CD4-positive, alpha-beta memory T cell (primary cell): ENCODE data around the gene SPTBN5. TPM values are rescaled to one million over a fixed set of nuclear protein-coding genes. Genes with fewer than 3 reads are reported as not detected.

Experiments
- CTCF ChIA-PET: fragments of 350-600 bp; sonication (Branson Sonifier 250); formaldehyde crosslinking; loops from one replicate; lab custom pipeline; 2021; ENCODE audit warnings: inconsistent platforms; ENCODE audit not compliant: partially characterized antibody; lab: Charles Lee
- POLR2A ChIA-PET: fragments of 350-600 bp; sonication (Branson Sonifier 250); formaldehyde crosslinking; loops from one replicate; lab custom pipeline; 2021; ENCODE audit not compliant: partially characterized antibody; lab: Charles Lee
- DNase-seq, 5 donors: peaks; one replicate each; pipeline versions ENCODE4 v3.0.0 to v3.0.0-alpha.2; 2020 to 2022; ENCODE audit warnings: mixed read lengths in 1 of 5
- H3K27ac ChIP-seq: one replicate; pipeline ENCODE4 v1.7.0; 2013; ENCODE audit warnings: low read depth, low read length
- H3K27me3 ChIP-seq: 2 replicates; pipeline ENCODE4 v1.7.0; 2013; ENCODE audit warnings: mild to moderate bottlenecking, low read length, moderate library complexity; ENCODE audit not compliant: insufficient read depth
- H3K36me3 ChIP-seq: 2 replicates; pipeline ENCODE4 v1.7.0; 2013; ENCODE audit warnings: mild to moderate bottlenecking, low read length, moderate library complexity; ENCODE audit not compliant: insufficient read depth
- H3K4me1 ChIP-seq: 2 replicates; pipeline ENCODE4 v1.7.0; 2013; ENCODE audit warnings: mild to moderate bottlenecking, low read length, moderate library complexity; ENCODE audit not compliant: insufficient read depth
- H3K4me3 ChIP-seq, 2 donors: one replicate each; pipeline ENCODE4 v1.7.0; 2013; ENCODE audit warnings: low read length in 2 of 2, mild to moderate bottlenecking in 1 of 2
- H3K9me3 ChIP-seq, 2 donors: one replicate each; pipeline ENCODE4 v1.7.0; 2013; ENCODE audit warnings: low read length in 2 of 2, control low read depth in 1 of 2; ENCODE audit not compliant: control insufficient read depth in 1 of 2
- H3K27ac Mint-ChIP-seq, 7 donors: one replicate each; pipeline ENCODE4 v1.8.0; 2020 to 2021; ENCODE audit warnings: mixed read lengths in 7 of 7, mild to moderate bottlenecking in 6 of 7, inconsistent platforms in 3 of 7, moderate library complexity in 3 of 7
- H3K27me3 Mint-ChIP-seq, 2 donors: one replicate each; pipeline ENCODE4 v1.8.0; 2020 to 2021; ENCODE audit warnings: mixed read lengths in 2 of 2
- H3K36me3 Mint-ChIP-seq, 2 donors: one replicate each; pipeline ENCODE4 v1.8.0; 2020 to 2021; ENCODE audit warnings: mixed read lengths in 2 of 2, inconsistent platforms in 1 of 2, mild to moderate bottlenecking in 1 of 2
- H3K4me1 Mint-ChIP-seq, 4 donors: one replicate each; pipeline ENCODE4 v1.8.0; 2020 to 2021; ENCODE audit warnings: mixed read lengths in 4 of 4, mild to moderate bottlenecking in 1 of 4
- H3K4me3 Mint-ChIP-seq, 8 donors: one replicate each; pipeline ENCODE4 v1.8.0; 2020 to 2021; ENCODE audit warnings: mixed read lengths in 8 of 8, mild to moderate bottlenecking in 7 of 8, moderate library complexity in 6 of 8, inconsistent platforms in 3 of 8
- H3K9me3 Mint-ChIP-seq, 8 donors: one replicate each; pipeline ENCODE4 v1.8.0; 2020 to 2021; ENCODE audit warnings: mixed read lengths in 8 of 8, mild to moderate bottlenecking in 5 of 8, inconsistent platforms in 3 of 8, moderate library complexity in 1 of 8
- intact Hi-C: fragments of 100-400 bp; cut with micrococcal nuclease; formaldehyde crosslinking; loops from one replicate; pipeline ENCODE4 v1.15.1; 2023
- polyA plus RNA-seq, 2 donors: library from polyadenylated mRNA; unstranded; fragments of 300-500 nt; fragmentation: Illumina TruSeq; gene quantifications; one replicate each; pipeline ENCODE4 v1.2.3, GENCODE V29; 2021
- total RNA-seq, 2 experiments: library from RNA; stranded (reverse); gene quantifications; one replicate each; pipeline ENCODE4 v1.2.3, GENCODE V29; 2021

The SPTBN5 gene
- total and polyA plus RNA-seq, 4 experiments from 2014 or later = 0.03 to 2.7 (median 2.4) TPM; not detected in 1

- H3K4me3 Mint-ChIP-seq = peak overlapping the region in 5 of 8 donors; percentile 15 to 36 (median 17)
These were observed 63.8 kb downstream of the SPTBN5 start for GRCh38 chr15:41829959-41830646.

GRCh38 chr15:41828807-41829141, 65.1 kb downstream of the SPTBN5 start:
- Histone ChIP-seq H3K4me1 (peaks cover 48% of the 10 kb centered on the region), H3K9me3 (no peaks in the 10 kb centered on the region), H3K27me3 (no peaks in the 10 kb centered on the region), H3K27ac (peak overlapping the region; percentile 15), H3K4me3 (peak overlapping the region; percentile 94 to 95), H3K36me3 (peaks cover 4% of the 10 kb centered on the region)
- no peak for DNase-seq
- POLR2A ChIA-PET = interaction anchor here (1.5 to 4.3 kb wide), 4 partner anchors 22 to 108 kb away, joined by 3 to 25 read pairs (median 16); partner anchors contain the start of genes MAPKBP1 and SPTBN5
- Mint-ChIP-seq H3K27me3 (no peaks in the 10 kb centered on the region), H3K36me3 (peaks cover 9 to 45% of the 10 kb centered on the region in 2 donors), H3K4me3 (peak overlapping the region; percentile 91 to 99 (median 94)), H3K9me3 (no peaks in the 10 kb centered on the region), H3K4me1 (peaks cover 34 to 59% (median 47%) of the 10 kb centered on the region in 4 donors), H3K27ac (peak overlapping the region; percentile 58 to 98 (median 95))
- intact Hi-C loops = loop anchor here (1.0 to 5.0 kb wide), 5 partner anchors 54 to 271 kb away; partner anchors contain the start of genes EHD4, MAPKBP1 and TYRO3
- CTCF ChIA-PET = interaction anchor here (1.0 to 2.6 kb wide), 3 partner anchors 54 to 76 kb away, joined by 3 to 6 read pairs (median 5); partner anchors contain the start of gene MAPKBP1

More at GRCh38 chr15:41829959-41830646, 63.8 kb downstream of the SPTBN5 start:
- no peak overlapping the region for H3K4me3 ChIP-seq
- H3K9me3 Mint-ChIP-seq = no peaks in the 10 kb centered on the region
- ChIA-PET CTCF (interaction anchor here (0.5 to 1.7 kb wide), 3 partner anchors 18 to 75 kb away, joined by 3 to 12 read pairs (median 4); no protein-coding TSS in a partner anchor), POLR2A (interaction anchor here (1.4 to 4.3 kb wide), 2 partner anchors 56 to 107 kb away, joined by 4 to 17 read pairs; partner anchors contain the start of gene MAPKBP1)
- H3K27ac Mint-ChIP-seq = peak overlapping the region in 2 of 7 donors; percentile 23 to 47
- no peaks in the 10 kb centered on the region for H3K27me3 Mint-ChIP-seq
- no peak overlapping the region for H3K27ac ChIP-seq
- DNase-seq = no peak
- H3K36me3 ChIP-seq = peaks cover 4% of the 10 kb centered on the region
- peaks cover 36 to 72% (median 53%) of the 10 kb centered on the region in 4 donors for H3K4me1 Mint-ChIP-seq
- intact Hi-C loops = loop anchor here (2.0 to 5.0 kb wide), 3 partner anchors 107 to 273 kb away; partner anchors contain the start of genes EHD4 and TYRO3
- peaks cover 48% of the 10 kb centered on the region for H3K4me1 ChIP-seq
- H3K36me3 Mint-ChIP-seq = peaks cover 5 to 39% of the 10 kb centered on the region in 2 donors
- H3K27me3 ChIP-seq = no peaks in the 10 kb centered on the region
- H3K9me3 ChIP-seq = no peaks in the 10 kb centered on the region

GRCh38 chr15:41827880-41828806, 65.7 kb downstream of the SPTBN5 start, which contains the start of gene JMJD7:
Gene JMJD7, plus strand, starts transcription at chr15:41828092. Its CDS starts 33 bp downstream, at chr15:41828125.
- no peaks in the 10 kb centered on the region for H3K27me3 Mint-ChIP-seq
- H3K27ac Mint-ChIP-seq = peak within 1 kb of the TSS; percentile 83 to 98 (median 95)
- Histone ChIP-seq H3K27ac (peak within 1 kb of the TSS; percentile 74), H3K36me3 (peaks cover 4% of the 10 kb centered on the region), H3K27me3 (no peaks in the 10 kb centered on the region), H3K9me3 (no peaks in the 10 kb centered on the region), H3K4me3 (peak within 1 kb of the TSS; percentile 94 to 95), H3K4me1 (peaks cover 48% of the 10 kb centered on the region)
- intact Hi-C loops = loop anchor here (1.0 to 5.0 kb wide), 5 partner anchors 54 to 271 kb away; partner anchors contain the start of genes EHD4, MAPKBP1 and TYRO3
- peaks cover 6 to 45% of the 10 kb centered on the region in 2 donors for H3K36me3 Mint-ChIP-seq
- H3K4me1 Mint-ChIP-seq = peaks cover 30 to 54% (median 43%) of the 10 kb centered on the region in 4 donors
- H3K9me3 Mint-ChIP-seq = no peaks in the 10 kb centered on the region
- H3K4me3 Mint-ChIP-seq = peak within 1 kb of the TSS; percentile 91 to 99 (median 94)
- ChIA-PET CTCF (interaction anchor here (1.0 to 2.6 kb wide), 4 partner anchors 51 to 77 kb away, joined by 3 to 6 read pairs (median 4); partner anchors contain the start of gene MAPKBP1), POLR2A (interaction anchor here (1.0 to 4.3 kb wide), 6 partner anchors 23 to 109 kb away, joined by 3 to 25 read pairs (median 12); partner anchors contain the start of genes MAPKBP1 and SPTBN5)
- peak; percentile 88 to 92 (median 89) for DNase-seq

GRCh38 chr15:41827290-41827879, 66.5 kb downstream of the SPTBN5 start:
- DNase-seq = peak in 2 of 5 donors; percentile 25 to 63
- Mint-ChIP-seq H3K9me3 (no peaks in the 10 kb centered on the region), H3K27me3 (no peaks in the 10 kb centered on the region), H3K36me3 (peaks cover 9 to 41% of the 10 kb centered on the region in 2 donors), H3K4me3 (peak overlapping the region; percentile 91 to 99 (median 94)), H3K4me1 (peaks cover 23 to 46% (median 35%) of the 10 kb centered on the region in 4 donors), H3K27ac (peak overlapping the region; percentile 58 to 98 (median 95))
- Histone ChIP-seq H3K4me3 (peak overlapping the region; percentile 36 to 95), H3K27me3 (no peaks in the 10 kb centered on the region), H3K4me1 (peaks cover 40% of the 10 kb centered on the region), H3K9me3 (no peaks in the 10 kb centered on the region), H3K27ac (peak overlapping the region; percentile 48), H3K36me3 (peaks cover 9% of the 10 kb centered on the region)
- intact Hi-C loops = loop anchor here (5.0 kb wide), 1 partner anchor 270 kb away; the partner anchor contains the start of gene TYRO3
- ChIA-PET POLR2A (interaction anchor here (1.0 to 4.3 kb wide), 6 partner anchors 53 to 110 kb away, joined by 3 to 25 read pairs (median 12); partner anchors contain the start of genes MAPKBP1 and SPTBN5), CTCF (interaction anchor here (1.1 to 2.6 kb wide), 6 partner anchors 15 to 270 kb away, joined by 3 to 11 read pairs (median 4); partner anchors contain the start of gene MAPKBP1)

GRCh38 chr15:41825572-41826535, 68.0 kb downstream of the SPTBN5 start:
- H3K27me3 Mint-ChIP-seq = no peaks in the 10 kb centered on the region
- H3K27ac Mint-ChIP-seq = peak overlapping the region in 5 of 7 donors; percentile 63 to 84 (median 74)
- H3K4me1 Mint-ChIP-seq = peaks cover 13 to 31% (median 22%) of the 10 kb centered on the region in 4 donors
- Histone ChIP-seq H3K27me3 (no peaks in the 10 kb centered on the region), H3K9me3 (no peaks in the 10 kb centered on the region), H3K4me1 (peaks cover 25% of the 10 kb centered on the region), H3K4me3 (no peak overlapping the region), H3K36me3 (peaks cover 17% of the 10 kb centered on the region), H3K27ac (no peak overlapping the region)
- ChIA-PET POLR2A (interaction anchor here (1.4 to 2.6 kb wide), 2 partner anchors 52 to 71 kb away, joined by 4 to 16 read pairs; partner anchors contain the start of gene MAPKBP1), CTCF (interaction anchor here (1.1 to 1.4 kb wide), 4 partner anchors 14 to 268 kb away, joined by 3 to 11 read pairs (median 3); partner anchors contain the start of gene MAPKBP1)
- no peak for DNase-seq
- peak overlapping the region in 7 of 8 donors; percentile 59 to 99 (median 75) for H3K4me3 Mint-ChIP-seq
- H3K36me3 Mint-ChIP-seq = peaks cover 9 to 44% of the 10 kb centered on the region in 2 donors
- no peaks in the 10 kb centered on the region for H3K9me3 Mint-ChIP-seq
- intact Hi-C loops = loop anchor here (5.0 kb wide), 1 partner anchor 269 kb away; the partner anchor contains the start of gene TYRO3
